ENCODE results near the gene DNM3. TPM values are rescaled to one million over a fixed set of nuclear protein-coding genes. Genes with fewer than 3 reads are reported as not detected.

DNM3 gene
- total RNA-seq, 1 donor from 2014 or later: 9.6 TPM

DNA sequence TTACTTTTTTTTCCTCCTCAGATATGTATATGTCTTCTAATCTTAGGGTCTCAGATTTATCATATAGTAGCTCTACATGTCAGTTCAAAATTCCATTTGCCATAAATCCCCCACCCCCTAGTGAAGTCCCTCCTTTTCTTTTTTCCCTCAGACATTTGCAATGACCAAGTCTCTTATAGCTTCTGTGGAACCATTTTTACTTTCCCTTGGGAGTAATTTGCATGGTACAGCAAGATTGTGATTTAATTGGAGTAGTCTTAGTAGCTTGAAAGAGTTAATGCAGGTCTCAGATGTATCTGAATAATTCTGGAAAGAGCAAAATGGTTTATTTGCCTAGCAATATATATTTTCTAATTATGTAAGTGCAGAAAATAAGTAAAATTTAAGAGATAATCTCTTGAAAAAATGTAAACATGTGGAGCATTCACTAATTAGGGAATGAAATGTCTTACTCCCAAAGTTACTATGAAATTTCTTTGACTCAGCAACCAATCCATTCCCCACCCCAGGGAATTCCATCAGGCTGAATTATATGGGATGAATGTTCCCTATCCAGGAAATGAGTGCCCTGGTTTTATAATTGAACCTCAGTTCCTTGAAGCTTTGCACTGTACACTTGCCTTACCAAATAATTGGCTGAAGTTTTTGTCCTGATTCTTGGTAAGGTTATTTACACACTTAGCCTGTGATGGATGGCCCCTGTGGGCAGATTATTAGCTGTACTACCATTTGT, 267.0 kb downstream of the DNM3 start:
- H3K4me1 ChIP-seq: no peaks in the 10 kb centered on the region
- intact Hi-C loops (cut with DNase I): no loop called here
- H3K27me3 ChIP-seq: no peaks in the 10 kb centered on the region
- H3K9me3 ChIP-seq: no peaks in the 10 kb centered on the region
- no peak overlapping the region for H3K27ac ChIP-seq
- no peaks in the 10 kb centered on the region for H3K36me3 ChIP-seq
- H3K4me3 ChIP-seq: no peak overlapping the region
- DNase-seq (ENCODE audit: low spot score in 2 of 2): no peak
- TF ChIP-seq, protein P1, sequence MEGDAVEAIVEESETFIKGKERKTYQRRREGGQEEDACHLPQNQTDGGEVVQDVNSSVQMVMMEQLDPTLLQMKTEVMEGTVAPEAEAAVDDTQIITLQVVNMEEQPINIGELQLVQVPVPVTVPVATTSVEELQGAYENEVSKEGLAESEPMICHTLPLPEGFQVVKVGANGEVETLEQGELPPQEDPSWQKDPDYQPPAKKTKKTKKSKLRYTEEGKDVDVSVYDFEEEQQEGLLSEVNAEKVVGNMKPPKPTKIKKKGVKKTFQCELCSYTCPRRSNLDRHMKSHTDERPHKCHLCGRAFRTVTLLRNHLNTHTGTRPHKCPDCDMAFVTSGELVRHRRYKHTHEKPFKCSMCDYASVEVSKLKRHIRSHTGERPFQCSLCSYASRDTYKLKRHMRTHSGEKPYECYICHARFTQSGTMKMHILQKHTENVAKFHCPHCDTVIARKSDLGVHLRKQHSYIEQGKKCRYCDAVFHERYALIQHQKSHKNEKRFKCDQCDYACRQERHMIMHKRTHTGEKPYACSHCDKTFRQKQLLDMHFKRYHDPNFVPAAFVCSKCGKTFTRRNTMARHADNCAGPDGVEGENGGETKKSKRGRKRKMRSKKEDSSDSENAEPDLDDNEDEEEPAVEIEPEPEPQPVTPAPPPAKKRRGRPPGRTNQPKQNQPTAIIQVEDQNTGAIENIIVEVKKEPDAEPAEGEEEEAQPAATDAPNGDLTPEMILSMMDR (IDR thresholded peaks at IDR 0.05): no peak

DNA sequence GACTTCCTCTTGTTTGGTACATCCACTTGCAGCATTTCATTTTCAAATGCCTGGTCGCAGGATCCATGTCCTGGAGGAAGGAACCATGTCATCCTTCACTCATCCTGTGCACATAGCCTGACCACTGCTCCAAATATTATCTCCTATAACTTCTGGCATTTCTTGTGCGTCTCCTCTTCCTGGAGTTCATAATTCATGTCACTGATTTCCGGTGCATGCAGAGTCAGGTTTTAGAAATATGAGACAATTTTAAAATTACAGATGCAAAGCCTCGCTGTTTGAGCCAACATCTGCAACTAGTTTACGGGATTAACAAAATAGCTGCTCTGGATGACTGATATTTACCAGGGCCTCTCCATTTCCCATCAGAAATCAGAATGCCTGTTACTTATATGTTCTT, 268.1 kb downstream of the DNM3 start:
- Histone ChIP-seq H3K9me3 (no peaks in the 10 kb centered on the region), H3K27me3 (no peaks in the 10 kb centered on the region), H3K27ac (no peak overlapping the region), H3K4me1 (no peaks in the 10 kb centered on the region), H3K36me3 (no peaks in the 10 kb centered on the region), H3K4me3 (no peak overlapping the region)
- DNase-seq (ENCODE audit: low spot score in 2 of 2): no peak
- intact Hi-C loops (cut with DNase I): no loop called here
- TF ChIP-seq, protein P1 (IDR thresholded peaks at IDR 0.05): no peak

DNA sequence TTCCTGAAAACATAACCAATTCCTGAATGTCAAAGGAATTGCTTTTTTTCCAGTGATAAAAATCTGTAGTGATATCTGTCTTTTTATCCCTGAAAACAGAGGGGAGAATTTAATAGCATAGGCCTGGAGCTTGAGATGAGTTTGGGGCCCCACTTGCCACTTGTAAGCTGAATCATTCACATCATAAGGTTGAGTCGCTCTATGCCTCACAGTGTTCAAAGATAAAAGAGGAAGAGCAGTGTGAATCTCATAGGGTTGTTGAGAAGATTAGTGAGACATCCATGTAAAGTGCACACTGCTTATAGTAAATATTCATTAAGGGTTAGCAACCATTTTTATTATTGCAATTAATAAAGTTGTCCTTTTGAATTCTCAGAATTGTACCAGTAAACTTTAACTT, 271.3 kb downstream of the DNM3 start:
- TF ChIP-seq, protein P1 (IDR thresholded peaks at IDR 0.05): no peak
- H3K4me3 ChIP-seq: no peak overlapping the region
- intact Hi-C loops (cut with DNase I): no loop called here
- H3K4me1 ChIP-seq: no peaks in the 10 kb centered on the region
- H3K27me3 ChIP-seq: no peaks in the 10 kb centered on the region
- DNase-seq (ENCODE audit: low spot score in 2 of 2): no peak
- no peaks in the 10 kb centered on the region for H3K9me3 ChIP-seq
- H3K27ac ChIP-seq: no peak overlapping the region
- no peaks in the 10 kb centered on the region for H3K36me3 ChIP-seq

DNA sequence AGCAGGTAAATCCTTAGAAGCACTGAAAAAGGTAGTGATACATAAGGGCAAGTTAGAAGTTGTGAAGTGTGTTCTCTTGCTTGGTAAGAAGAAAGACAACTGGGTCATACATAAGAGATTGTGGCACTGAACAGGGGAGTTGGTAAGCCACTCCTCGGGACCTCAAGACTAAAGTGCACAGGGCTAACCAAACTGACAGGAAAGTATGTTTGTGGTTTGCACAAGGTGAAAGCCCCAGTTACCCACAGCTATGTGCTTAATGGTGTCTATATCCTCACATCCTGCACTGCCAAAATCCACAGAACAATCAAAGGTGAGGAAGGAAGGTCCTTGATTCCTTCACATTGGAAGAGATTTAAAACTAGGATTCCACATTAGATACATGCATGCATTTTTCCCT, 276.5 kb downstream of the DNM3 start:
- intact Hi-C loops (cut with DNase I): no loop called here
- TF ChIP-seq, protein P1 (IDR thresholded peaks at IDR 0.05): no peak
- Histone ChIP-seq H3K4me1 (no peaks in the 10 kb centered on the region), H3K27ac (no peak overlapping the region), H3K36me3 (no peaks in the 10 kb centered on the region), H3K4me3 (no peak overlapping the region), H3K27me3 (no peaks in the 10 kb centered on the region), H3K9me3 (no peaks in the 10 kb centered on the region)
- DNase-seq (ENCODE audit: low spot score in 2 of 2): no peak

DNA sequence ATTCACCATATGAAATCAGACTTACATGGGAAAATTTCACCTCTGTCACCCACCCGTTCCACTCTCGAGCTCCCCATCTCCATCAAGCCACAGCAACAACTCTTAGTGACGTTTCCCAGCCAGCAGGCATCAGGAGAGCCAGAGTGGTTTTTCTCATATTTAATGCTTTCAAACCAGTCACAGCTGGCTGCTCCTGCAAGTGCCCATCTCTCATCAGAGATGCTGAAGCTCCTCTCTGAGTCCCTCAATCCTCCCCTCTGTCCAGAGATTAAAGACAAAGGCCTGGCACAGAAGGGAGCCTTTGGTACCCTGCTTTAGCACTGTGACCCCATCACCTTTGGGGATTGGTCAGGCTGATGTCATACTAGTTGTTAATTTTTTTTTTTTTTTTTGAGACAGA, 277.3 kb downstream of the DNM3 start:
- H3K27me3 ChIP-seq: no peaks in the 10 kb centered on the region
- no peaks in the 10 kb centered on the region for H3K36me3 ChIP-seq
- no peak for DNase-seq (ENCODE audit: low spot score in 2 of 2)
- H3K27ac ChIP-seq: no peak overlapping the region
- TF ChIP-seq, protein P1 (IDR thresholded peaks at IDR 0.05): no peak
- H3K4me3 ChIP-seq: no peak overlapping the region
- H3K9me3 ChIP-seq: no peaks in the 10 kb centered on the region
- intact Hi-C loops (cut with DNase I): no loop called here
- no peaks in the 10 kb centered on the region for H3K4me1 ChIP-seq

DNA sequence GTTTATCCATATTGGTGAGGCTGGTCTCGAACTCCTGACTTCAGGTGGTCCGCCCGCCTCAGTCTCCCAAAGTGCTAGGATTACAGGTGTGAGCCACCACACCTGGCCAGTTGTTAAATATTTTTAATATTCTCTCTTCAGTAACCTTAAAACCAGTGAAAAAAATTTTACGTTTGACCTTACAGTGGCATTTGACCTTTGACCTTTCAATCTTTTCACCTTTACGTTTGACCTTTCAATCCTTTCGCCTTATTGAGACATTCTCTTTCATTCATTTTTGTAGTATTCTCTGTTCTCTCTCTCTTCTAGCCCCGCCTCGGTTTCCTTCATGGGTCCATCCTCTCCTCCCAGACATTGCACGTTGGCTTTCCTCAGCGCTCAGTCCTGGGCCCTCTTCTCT, 277.9 kb downstream of the DNM3 start:
- H3K27me3 ChIP-seq: no peaks in the 10 kb centered on the region
- TF ChIP-seq, protein P1 (IDR thresholded peaks at IDR 0.05): no peak
- DNase-seq (ENCODE audit: low spot score in 2 of 2): no peak
- no peak overlapping the region for H3K27ac ChIP-seq
- H3K4me3 ChIP-seq: no peak overlapping the region
- no peaks in the 10 kb centered on the region for H3K9me3 ChIP-seq
- H3K4me1 ChIP-seq: no peaks in the 10 kb centered on the region
- intact Hi-C loops (cut with DNase I): no loop called here
- no peaks in the 10 kb centered on the region for H3K36me3 ChIP-seq

Measured in ascending aorta (tissue), 2 donors.